Right kidney (tissue), 9 donors: ENCODE measurements around the gene METTL9.
A peak's percentile ranks its signal among the peaks of the same experiment; 100 is the strongest.
"Not testable (repeated sequence)": the region's sequence is repeated elsewhere in the genome, so short reads cannot be mapped to it uniquely, and the experiment has no call there.

Source experiments
- DNase-seq: peaks from one replicate; pipeline ENCODE4 v3.0.0-alpha.2; 2016
- long read RNA-seq, 8 donors: transcript quantifications; one replicate each; lab custom pipeline, GENCODE V29; 2026

The METTL9 gene
- long read RNA-seq, donor 1, full-length matches to known transcripts = 173 of 250 reads
- long read RNA-seq, donor 1, partial matches to known transcripts = 64 of 250 reads
- long read RNA-seq, donor 1, other reads (novel, unspliced or antisense) = 13 of 250 reads
- long read RNA-seq, donor 2, full-length matches to known transcripts = 105 of 125 reads
- long read RNA-seq, donor 2, partial matches to known transcripts = 10 of 125 reads
- long read RNA-seq, donor 2, other reads (novel, unspliced or antisense) = 10 of 125 reads
- long read RNA-seq, donor 3, full-length matches to known transcripts = 88 of 105 reads
- long read RNA-seq, donor 3, partial matches to known transcripts = 12 of 105 reads
- long read RNA-seq, donor 3, other reads (novel, unspliced or antisense) = 5 of 105 reads
- long read RNA-seq, donor 4, full-length matches to known transcripts = 149 of 162 reads
- long read RNA-seq, donor 4, partial matches to known transcripts = 8 of 162 reads
- long read RNA-seq, donor 4, other reads (novel, unspliced or antisense) = 5 of 162 reads
- long read RNA-seq, donor 5, full-length matches to known transcripts = 134 of 148 reads
- long read RNA-seq, donor 5, partial matches to known transcripts = 14 of 148 reads
- long read RNA-seq, donor 5, other reads (novel, unspliced or antisense) = 0 of 148 reads
- long read RNA-seq, donor 6, full-length matches to known transcripts = 149 of 169 reads
- long read RNA-seq, donor 6, partial matches to known transcripts = 20 of 169 reads
- long read RNA-seq, donor 6, other reads (novel, unspliced or antisense) = 0 of 169 reads
- long read RNA-seq, donor 7 = 0 reads
- long read RNA-seq, donor 8, full-length matches to known transcripts = 148 of 167 reads
- long read RNA-seq, donor 8, partial matches to known transcripts = 7 of 167 reads
- long read RNA-seq, donor 8, other reads (novel, unspliced or antisense) = 12 of 167 reads

GRCh38 chr16:21599122-21600030, at the start of gene METTL9:
METTL9 (plus strand) TSS chr16:21599577; CDS start chr16:21599734, 157 bp downstream.
- DNase-seq = peak; percentile 96

DNA sequence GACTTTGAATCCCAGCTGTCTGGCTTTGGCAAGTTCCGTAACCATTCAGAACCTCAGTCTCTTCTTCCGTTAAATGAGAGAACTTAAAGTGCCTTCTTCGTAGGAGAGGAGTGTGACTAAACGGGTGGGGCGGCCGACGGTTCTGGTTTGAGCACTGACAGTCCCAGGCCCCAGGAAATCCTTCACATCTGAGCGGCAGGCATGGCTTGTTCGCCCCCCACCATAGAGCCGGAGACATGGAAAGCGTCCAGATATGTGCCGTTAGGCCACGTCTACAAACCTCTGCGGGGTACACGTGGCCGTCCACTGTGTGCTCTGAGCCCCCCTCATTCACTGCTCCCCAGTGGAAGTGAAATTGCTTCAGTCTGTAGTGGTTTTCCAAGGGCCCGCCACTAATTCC, 49.4 kb upstream of the METTL9 start:
- DNase-seq = not testable (repeated sequence)

DNA sequence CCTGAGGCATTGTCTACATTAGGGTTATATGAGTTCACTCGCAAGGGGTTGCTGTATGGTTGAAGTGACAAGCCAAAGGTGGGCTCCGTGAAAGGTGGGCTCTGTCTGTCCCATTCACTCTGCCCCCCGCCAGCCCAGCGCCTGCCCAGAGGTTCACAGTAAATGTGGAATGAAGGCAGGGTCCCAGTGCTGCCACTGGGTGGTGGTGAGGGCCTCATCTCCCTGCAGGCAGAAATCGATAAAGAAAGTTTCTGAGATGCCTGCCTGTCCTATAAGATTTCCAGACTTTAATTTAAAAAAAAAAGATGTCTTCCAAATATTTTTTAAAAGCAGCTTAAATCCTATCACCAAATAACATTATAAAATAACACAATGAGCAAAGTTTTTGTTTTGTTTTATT, 48.9 kb upstream of the METTL9 start:
- not testable (repeated sequence) for DNase-seq

- not testable (repeated sequence) for DNase-seq
Measured at GRCh38 chr16:21551076-21551475, 48.3 kb upstream of the METTL9 start.

DNA sequence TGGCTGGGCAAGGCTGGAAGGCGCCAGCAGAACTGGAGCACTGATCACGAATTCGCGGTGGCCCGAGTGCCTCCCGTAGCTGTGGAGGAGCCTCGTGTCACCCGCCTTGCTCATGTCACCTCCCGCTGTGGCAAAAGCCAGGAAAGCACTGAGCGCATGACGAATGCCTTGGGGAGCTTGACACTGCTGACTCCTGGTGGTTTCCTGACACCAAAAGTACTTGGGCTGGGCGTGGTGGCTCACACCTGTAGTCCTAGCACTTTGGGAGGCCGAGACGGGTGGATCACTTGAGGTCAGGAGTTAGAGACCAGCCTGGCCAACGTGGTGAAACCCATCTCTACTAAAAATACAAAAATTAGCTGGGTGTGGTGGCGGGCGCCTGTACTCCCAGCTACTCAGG, 47.8 kb upstream of the METTL9 start:
- not testable (repeated sequence) for DNase-seq

DNA sequence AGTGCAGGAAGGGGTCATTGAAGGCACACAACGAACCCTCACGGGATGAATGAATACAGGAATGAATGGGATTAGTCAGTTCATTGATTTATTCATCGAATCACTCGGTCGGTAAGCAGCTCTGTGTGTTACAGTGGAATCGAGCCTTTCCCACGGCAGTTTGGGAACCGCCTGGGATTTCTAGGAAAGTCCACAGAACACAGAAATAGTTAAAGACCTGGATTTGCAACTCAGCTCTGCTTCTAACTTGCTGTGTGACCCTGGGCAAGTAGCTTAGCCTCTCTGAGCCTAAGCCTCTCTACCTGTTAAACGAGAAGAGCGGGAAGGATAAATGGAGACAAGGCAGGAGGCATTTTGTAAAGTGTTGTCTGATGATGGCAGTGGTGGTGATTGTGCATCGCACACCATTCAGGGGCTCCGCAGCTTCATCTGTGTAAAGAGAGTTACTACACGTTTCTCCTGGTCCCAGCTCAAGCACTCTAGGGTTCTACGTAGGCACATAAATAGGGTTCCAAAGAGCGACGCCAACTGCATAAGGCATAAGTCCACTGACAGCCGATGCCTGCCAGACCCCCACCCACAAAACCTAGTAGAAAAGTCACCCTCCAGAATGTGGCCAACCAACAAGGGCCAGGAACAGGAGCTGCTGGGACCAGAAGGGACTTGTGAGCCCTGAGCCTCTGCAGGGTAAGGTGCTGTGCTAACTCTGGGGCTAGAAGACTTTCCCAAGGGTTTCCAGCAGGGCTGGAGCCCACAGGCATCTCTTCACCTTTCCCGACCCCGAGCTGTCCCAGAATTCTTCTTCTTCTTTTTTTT, 45.7 kb upstream of the METTL9 start:
- DNase-seq = not testable (repeated sequence)

- peak; percentile 81 for DNase-seq
Measured at GRCh38 chr16:21554795-21555585, 44.4 kb upstream of the METTL9 start.

DNA sequence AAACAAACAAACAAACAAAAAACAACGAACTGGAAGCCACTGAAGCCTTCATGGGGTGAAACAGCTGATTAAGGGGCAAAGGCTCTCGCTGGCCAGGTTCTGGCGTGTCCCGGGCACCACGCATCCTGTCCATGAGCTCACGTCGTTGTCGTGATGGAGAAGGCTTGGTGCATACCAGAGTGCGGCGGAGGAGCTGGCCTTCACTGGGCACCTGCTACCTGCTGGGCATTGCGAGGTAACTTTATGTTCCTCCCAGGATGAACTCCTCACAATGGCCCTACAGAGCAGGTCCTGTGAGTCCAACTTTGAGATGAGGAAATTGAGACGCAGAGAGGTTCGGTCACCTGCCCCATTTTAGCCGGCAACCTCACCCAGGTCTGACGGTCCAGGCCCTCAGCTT, 43.8 kb upstream of the METTL9 start:
- not testable (repeated sequence) for DNase-seq

GRCh38 chr16:21556026-21556595, 43.3 kb upstream of the METTL9 start:
- not testable (repeated sequence) for DNase-seq

DNA sequence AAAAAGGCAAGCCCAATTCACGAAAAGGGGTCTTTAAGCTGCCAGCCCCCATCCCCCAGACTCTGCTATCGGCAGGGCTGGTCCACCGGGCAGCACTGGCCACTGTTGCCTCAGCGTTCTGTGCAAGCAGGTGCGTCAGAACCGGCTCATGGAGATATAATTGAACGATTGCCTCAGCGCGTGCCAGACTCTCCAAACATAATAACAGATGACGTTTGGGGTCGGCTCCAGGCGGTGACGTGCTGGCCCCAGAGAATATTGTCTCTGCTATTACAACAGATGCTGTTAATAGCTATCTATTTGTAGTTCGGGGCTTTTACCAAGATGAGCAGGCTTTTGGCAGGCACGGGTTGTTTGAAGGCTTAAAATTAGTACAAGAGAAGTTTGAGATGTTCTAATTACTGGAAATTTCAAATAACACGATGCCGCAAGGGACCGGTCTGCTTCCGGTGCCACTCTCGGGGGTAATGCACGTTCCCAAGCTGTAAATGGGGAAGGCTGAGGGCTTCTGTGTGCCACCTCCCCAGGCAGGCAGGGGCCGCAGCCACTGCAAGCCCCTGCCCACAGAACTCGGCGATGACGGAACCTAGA, 42.6 kb upstream of the METTL9 start:
- DNase-seq = not testable (repeated sequence)

DNA sequence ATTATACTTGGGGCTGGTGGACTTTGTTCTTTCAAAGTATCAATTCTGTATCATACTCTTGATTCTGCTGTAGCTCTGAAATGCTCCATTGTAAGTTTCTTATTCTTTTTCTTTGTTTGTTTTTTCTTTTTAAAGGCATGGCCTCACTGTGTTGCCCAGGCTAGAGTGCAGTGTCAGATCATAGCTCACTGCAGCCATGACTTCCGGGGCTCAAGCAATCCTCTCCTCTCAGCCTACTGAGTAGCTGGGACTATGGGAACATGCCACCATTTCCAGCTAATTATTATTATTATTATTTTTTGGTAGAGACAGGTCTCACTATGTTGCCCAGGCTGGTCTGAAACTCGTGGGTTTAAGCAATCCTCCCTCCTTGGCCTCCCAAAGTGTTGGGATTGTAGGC, 38.9 kb upstream of the METTL9 start:
- DNase-seq = no peak

DNA sequence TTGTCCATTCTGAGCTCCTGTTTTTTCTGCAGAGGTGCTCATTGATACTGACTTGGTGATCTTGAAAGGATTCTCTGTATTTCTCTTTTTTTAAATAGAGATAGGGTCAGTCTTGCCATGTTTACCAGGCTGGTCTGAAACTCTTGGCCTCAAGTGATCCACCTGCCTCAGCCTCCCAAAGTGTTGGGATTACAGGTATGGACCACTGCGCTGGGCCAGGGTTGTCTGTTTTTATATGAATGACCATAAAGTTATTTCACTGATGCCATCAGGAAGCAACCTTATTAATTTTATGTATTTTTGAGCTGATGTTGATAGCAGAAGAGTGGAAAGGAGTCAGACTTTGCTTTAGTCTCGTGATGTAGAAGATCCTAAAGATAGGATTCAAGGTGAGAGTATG, 35.7 kb upstream of the METTL9 start:
- DNase-seq = no peak

DNA sequence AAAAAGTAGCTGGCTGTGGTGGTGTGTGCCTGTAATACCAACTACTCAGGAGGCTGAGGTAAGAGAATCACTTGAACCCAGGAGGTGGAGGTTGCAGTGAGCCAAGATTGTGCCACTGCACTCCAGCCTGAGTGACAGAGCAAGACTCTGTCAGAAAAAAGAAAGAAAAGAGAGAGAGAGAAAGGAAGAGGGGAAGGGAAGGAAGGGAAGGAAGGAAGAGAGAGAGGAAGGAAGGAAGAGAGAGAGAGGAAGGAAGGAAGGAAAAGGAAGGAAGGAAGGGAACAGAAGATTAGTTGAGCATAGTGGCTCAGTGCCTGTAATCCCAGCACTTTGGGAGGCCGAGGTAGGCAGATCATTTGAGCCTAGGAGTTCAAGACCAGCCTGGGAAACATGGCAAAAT, 35.0 kb upstream of the METTL9 start:
- DNase-seq = not testable (repeated sequence)

DNA sequence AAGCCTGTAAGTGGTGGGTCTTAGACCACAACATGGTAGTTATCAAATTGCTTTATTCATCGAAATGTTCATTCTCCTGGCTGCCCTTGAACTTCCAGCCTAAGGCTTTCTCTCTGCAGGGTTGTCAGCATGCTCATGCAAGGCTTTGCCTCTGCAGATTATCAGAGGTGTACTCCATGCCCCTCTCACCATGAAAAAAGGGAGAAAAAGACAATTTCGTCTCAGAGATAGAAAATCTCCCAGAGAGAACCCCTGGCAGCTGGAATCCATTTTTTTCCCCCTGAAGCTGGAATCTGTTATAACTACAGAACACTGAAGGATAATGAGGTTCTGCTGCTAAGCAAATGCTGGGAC, 33.9 kb upstream of the METTL9 start:
- DNase-seq = no peak

DNA sequence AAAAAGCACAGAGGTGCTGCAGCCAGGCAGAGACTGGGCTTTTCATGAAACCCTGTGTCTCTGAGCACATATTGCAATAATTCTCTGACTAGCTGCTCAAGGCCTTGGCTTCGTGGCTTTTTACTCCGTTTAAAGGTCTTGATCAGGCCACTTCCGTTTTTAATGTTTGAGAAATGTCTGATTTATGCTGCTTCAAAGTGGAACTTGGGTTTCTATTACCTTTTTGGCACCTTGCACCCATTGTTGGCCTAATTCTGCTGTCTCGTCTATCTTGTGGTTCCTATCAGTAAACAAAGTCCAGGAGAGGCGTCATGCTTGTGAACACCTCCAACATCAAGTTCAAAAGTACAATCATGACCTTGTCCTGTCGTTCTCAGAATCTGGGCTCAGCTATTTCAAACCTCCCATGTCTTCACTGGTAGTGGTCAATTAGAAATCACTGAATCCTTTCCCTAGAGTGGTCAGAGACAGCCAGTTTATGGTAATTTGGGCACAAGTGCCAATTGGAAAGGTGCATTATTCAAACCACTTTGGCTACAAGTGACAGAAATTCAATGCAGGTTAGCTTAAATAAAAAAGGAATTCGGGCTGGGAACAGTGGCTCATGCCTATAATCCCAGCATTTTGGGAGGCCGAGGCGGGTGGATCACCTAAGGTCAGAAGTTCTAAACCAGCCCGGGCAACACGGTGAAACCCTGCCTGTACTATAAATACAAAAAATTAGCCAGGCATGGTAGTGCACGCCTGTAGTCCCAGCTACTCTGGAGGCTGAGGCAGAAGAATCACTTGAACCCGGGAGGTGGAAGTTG, 33.3 kb upstream of the METTL9 start:
- no peak for DNase-seq

GRCh38 chr16:21566891-21567414, 32.4 kb upstream of the METTL9 start:
- no peak for DNase-seq

- DNase-seq = not testable (repeated sequence)
Measured at GRCh38 chr16:21567496-21567895, 31.9 kb upstream of the METTL9 start.

GRCh38 chr16:21568502-21569189, 30.7 kb upstream of the METTL9 start:
- no peak for DNase-seq
